Upper lobe of left lung (tissue), 6 donors: ENCODE data around the gene TRMO. TPM values are rescaled to one million over a fixed set of nuclear protein-coding genes. Genes with fewer than 3 reads are reported as not detected.

ENCODE experiments used
- ATAC-seq, 2 donors: fragments of 200-7000 bp; cut with Tn5 transposase; one replicate each; pipeline ENCODE4 v1.9.1; 2022; ENCODE audit warnings: mild to moderate bottlenecking in 2 of 2, moderate library complexity in 2 of 2; ENCODE audit not compliant: low FRiP score in 2 of 2
- DNase-seq, 2 donors: peaks; one replicate each; pipeline ENCODE4 v3.0.0-alpha.2; 2019 to 2020
- H3K27ac ChIP-seq, 4 donors: fragments of 200-600 bp; sonication (generic); one replicate each; pipeline ENCODE4 v1.5.1; 2016 to 2019
- H3K27me3 ChIP-seq, 4 donors: fragments of 200-600 bp; sonication (generic); one replicate each; pipeline ENCODE4 v1.5.1; 2017 to 2019
- H3K36me3 ChIP-seq, 4 donors: fragments of 200-600 bp; sonication (generic); one replicate each; pipeline ENCODE4 v1.5.1; 2016 to 2019
- H3K4me1 ChIP-seq, 4 donors: fragments of 200-600 bp; sonication (generic); one replicate each; pipeline ENCODE4 v1.5.1; 2018 to 2019
- H3K4me3 ChIP-seq, 4 donors: fragments of 200-600 bp; sonication (generic); one replicate each; pipeline ENCODE4 v1.5.1; 2017 to 2019; ENCODE audit warnings: mild to moderate bottlenecking in 2 of 4, moderate library complexity in 1 of 4
- H3K9me3 ChIP-seq, 4 donors: fragments of 200-600 bp; sonication (generic); one replicate each; pipeline ENCODE4 v1.5.1; 2018 to 2019
- CTCF ChIP-seq, 6 experiments: fragments of 450-650 bp in 4 of 6; fragments of 200-600 bp in 2 of 6; sonication (generic) in 2 of 6; IDR thresholded peaks; one replicate each; pipeline ENCODE4 v1.5.1; 2016 to 2019; ENCODE audit warnings: antibody characterized with exemption in 6 of 6
- EP300 ChIP-seq, 4 donors: sonication (generic); formaldehyde crosslinking; IDR thresholded peaks; one replicate each; pipeline ENCODE4 v1.5.1; 2017; ENCODE audit warnings: antibody characterized with exemption in 4 of 4, control low read depth in 2 of 4
- POLR2A ChIP-seq, 4 donors: fragments of 450-650 bp; IDR thresholded peaks; one replicate each; pipeline ENCODE4 v1.5.1; 2016 to 2017; ENCODE audit warnings: antibody characterized with exemption in 4 of 4, mild to moderate bottlenecking in 2 of 4
- POLR2AphosphoS5 ChIP-seq, 2 donors: sonication (generic); formaldehyde crosslinking; IDR thresholded peaks; one replicate each; pipeline ENCODE4 v1.5.1; 2017; ENCODE audit warnings: antibody characterized with exemption in 2 of 2
- WGBS, 2 donors: methylation state at CpG; one replicate each; pipeline ENCODE4 v1.1.5; 2017 to 2018; 5-methylcytosine and 5-hydroxymethylcytosine counted together
- total RNA-seq, 6 donors: library from RNA; depleted of rRNA in 4 of 6; stranded (reverse); fragments of >200 nt in 4 of 6; gene quantifications; one replicate each; pipeline versions ENCODE4 v1.1.0 to v1.2.1, GENCODE V29; 2016 to 2021
- donor health status: DM: no; HTN: no; CAD: no; lungs with moderate emphysema.
- donor health status: DM: no; HTN: yes; CAD: no; lungs with severe emphysema.

TRMO gene
- 10 to 100 TPM; 18.1 to 68.1 (median 37.7) TPM for total RNA-seq

- TF ChIP-seq POLR2A (IDR thresholded peaks at IDR 0.05) (peak; percentile 90 to 96 (median 92)), CTCF (IDR thresholded peaks at IDR 0.05) (peak; percentile 37 to 96 (median 80)), POLR2AphosphoS5 (IDR thresholded peaks at IDR 0.05) (peak; percentile 98), EP300 (IDR thresholded peaks at IDR 0.05) (peak in 2 of 4 donors; percentile 51 to 93)
- WGBS, 2 donors, result 1% methylated on average over 18 to 44 of the region's 54 CpGs
- ATAC-seq, result peak; percentile 96 to 97
- Histone ChIP-seq H3K4me3 (peak within 1 kb of the TSS; percentile 23 to 63 (median 53)), H3K36me3 (no peaks in the 10 kb centered on the region), H3K27me3 (no peaks in the 10 kb centered on the region), H3K9me3 (no peaks in the 10 kb centered on the region), H3K4me1 (peaks cover 19 to 44% (median 24%) of the 10 kb centered on the region in 4 donors), H3K27ac (peak within 1 kb of the TSS; percentile 96 to 100 (median 98))
- DNase-seq, result peak; percentile 97 to 99
Measured at GRCh38 chr9:97921959-97922724, at the start of gene TRMO. TRMO (minus strand) TSS chr9:97922500; CDS start chr9:97922493, 7 bp downstream.

- TF ChIP-seq POLR2A (IDR thresholded peaks at IDR 0.05) (no peak), POLR2AphosphoS5 (IDR thresholded peaks at IDR 0.05) (no peak), CTCF (IDR thresholded peaks at IDR 0.05) (no peak), EP300 (IDR thresholded peaks at IDR 0.05) (no peak)
Measured at GRCh38 chr9:97970165-97970564, 47.9 kb upstream of the TRMO start.

GRCh38 chr9:97969014-97969413 is 46.7 kb upstream of the TRMO start:
- Histone ChIP-seq H3K4me1 (no peaks in the 10 kb centered on the region), H3K27ac (no peak overlapping the region), H3K4me3 (no peak overlapping the region), H3K36me3 (no peaks in the 10 kb centered on the region), H3K27me3 (no peaks in the 10 kb centered on the region), H3K9me3 (no peaks in the 10 kb centered on the region)
- TF ChIP-seq POLR2AphosphoS5 (IDR thresholded peaks at IDR 0.05) (no peak), EP300 (IDR thresholded peaks at IDR 0.05) (no peak), POLR2A (IDR thresholded peaks at IDR 0.05) (no peak), CTCF (IDR thresholded peaks at IDR 0.05) (no peak)
- DNase-seq, result no peak
- ATAC-seq, result no peak
- WGBS, 2 donors, result 75 to 93% methylated on average over 2 of the region's 2 CpGs

More at GRCh38 chr9:97970165-97970564, 47.9 kb upstream of the TRMO start:
- DNase-seq (no peak), ATAC-seq (no peak)
- Histone ChIP-seq H3K36me3 (no peaks in the 10 kb centered on the region), H3K9me3 (peaks cover 0 to 3% (median 0%) of the 10 kb centered on the region in 4 donors), H3K4me1 (no peaks in the 10 kb centered on the region), H3K4me3 (no peak overlapping the region), H3K27ac (no peak overlapping the region), H3K27me3 (no peaks in the 10 kb centered on the region)
- 56 to 65% methylated on average over 7 of the region's 7 CpGs for WGBS, 2 donors

GRCh38 chr9:97966493-97966892 is 44.2 kb upstream of the TRMO start:
- Histone ChIP-seq H3K36me3 (no peaks in the 10 kb centered on the region), H3K4me1 (no peaks in the 10 kb centered on the region), H3K9me3 (no peaks in the 10 kb centered on the region), H3K27me3 (no peaks in the 10 kb centered on the region), H3K27ac (no peak overlapping the region), H3K4me3 (no peak overlapping the region)
- WGBS, 2 donors, result 20 to 23% methylated on average over 1 of the region's 1 CpG
- no peak for TF ChIP-seq POLR2AphosphoS5 (IDR thresholded peaks at IDR 0.05)
- no peak for TF ChIP-seq CTCF (IDR thresholded peaks at IDR 0.05)
- no peak for TF ChIP-seq EP300 (IDR thresholded peaks at IDR 0.05)
- no peak for TF ChIP-seq POLR2A (IDR thresholded peaks at IDR 0.05)
- ATAC-seq (no peak), DNase-seq (no peak)

GRCh38 chr9:97964901-97965300 is 42.6 kb upstream of the TRMO start:
- H3K27ac ChIP-seq, result no peak overlapping the region
- H3K36me3 ChIP-seq, result no peaks in the 10 kb centered on the region
- no peaks in the 10 kb centered on the region for H3K4me1 ChIP-seq
- DNase-seq (no peak), ATAC-seq (no peak)
- H3K9me3 ChIP-seq, result no peaks in the 10 kb centered on the region
- no peak for TF ChIP-seq EP300 (IDR thresholded peaks at IDR 0.05)
- no peak for TF ChIP-seq POLR2AphosphoS5 (IDR thresholded peaks at IDR 0.05)
- TF ChIP-seq CTCF (IDR thresholded peaks at IDR 0.05), result no peak
- no peak for TF ChIP-seq POLR2A (IDR thresholded peaks at IDR 0.05)
- H3K4me3 ChIP-seq, result no peak overlapping the region
- H3K27me3 ChIP-seq, result no peaks in the 10 kb centered on the region
